HL-60 (cell line): ENCODE measurements around the gene JKAMP.

Experiments used
- CTCF ChIP-seq: IDR thresholded peaks from one replicate; pipeline ENCODE4 v1.5.1; 2011; ENCODE audit warnings: low read length, control low read depth, inconsistent platforms; ENCODE audit not compliant: insufficient read depth
- POLR2AphosphoS5 ChIP-seq: IDR thresholded peaks from 2 replicates; pipeline ENCODE4 v1.6.1; 2012; ENCODE audit warnings: low read depth
- TF ChIP-seq, protein P1 (sequence below): IDR thresholded peaks from 2 replicates; pipeline ENCODE4 v1.6.1; 2012; ENCODE audit warnings: low read depth; ENCODE audit not compliant: insufficient replicate concordance

DNA sequence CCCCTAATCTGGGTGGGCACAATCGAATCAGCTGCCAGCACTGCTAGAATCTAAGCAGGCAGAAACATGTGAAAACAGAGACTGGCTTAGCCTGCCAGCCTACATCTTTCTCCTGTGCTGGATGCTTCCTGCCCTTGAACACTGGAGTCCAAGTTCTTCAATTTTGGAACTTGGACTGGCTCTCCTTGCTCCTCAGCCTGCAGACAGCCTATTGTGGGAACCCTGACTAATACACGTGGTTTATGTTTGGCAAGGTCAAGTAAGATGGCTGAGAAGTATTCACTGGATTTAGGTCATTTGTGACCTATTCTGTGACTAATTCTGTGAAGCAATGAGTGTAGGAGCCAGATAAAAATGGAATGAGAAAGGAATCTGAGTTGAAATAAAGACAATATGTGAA lies 30.2 kb upstream of the JKAMP start:
- TF ChIP-seq CTCF, result no peak
- TF ChIP-seq, protein P1, sequence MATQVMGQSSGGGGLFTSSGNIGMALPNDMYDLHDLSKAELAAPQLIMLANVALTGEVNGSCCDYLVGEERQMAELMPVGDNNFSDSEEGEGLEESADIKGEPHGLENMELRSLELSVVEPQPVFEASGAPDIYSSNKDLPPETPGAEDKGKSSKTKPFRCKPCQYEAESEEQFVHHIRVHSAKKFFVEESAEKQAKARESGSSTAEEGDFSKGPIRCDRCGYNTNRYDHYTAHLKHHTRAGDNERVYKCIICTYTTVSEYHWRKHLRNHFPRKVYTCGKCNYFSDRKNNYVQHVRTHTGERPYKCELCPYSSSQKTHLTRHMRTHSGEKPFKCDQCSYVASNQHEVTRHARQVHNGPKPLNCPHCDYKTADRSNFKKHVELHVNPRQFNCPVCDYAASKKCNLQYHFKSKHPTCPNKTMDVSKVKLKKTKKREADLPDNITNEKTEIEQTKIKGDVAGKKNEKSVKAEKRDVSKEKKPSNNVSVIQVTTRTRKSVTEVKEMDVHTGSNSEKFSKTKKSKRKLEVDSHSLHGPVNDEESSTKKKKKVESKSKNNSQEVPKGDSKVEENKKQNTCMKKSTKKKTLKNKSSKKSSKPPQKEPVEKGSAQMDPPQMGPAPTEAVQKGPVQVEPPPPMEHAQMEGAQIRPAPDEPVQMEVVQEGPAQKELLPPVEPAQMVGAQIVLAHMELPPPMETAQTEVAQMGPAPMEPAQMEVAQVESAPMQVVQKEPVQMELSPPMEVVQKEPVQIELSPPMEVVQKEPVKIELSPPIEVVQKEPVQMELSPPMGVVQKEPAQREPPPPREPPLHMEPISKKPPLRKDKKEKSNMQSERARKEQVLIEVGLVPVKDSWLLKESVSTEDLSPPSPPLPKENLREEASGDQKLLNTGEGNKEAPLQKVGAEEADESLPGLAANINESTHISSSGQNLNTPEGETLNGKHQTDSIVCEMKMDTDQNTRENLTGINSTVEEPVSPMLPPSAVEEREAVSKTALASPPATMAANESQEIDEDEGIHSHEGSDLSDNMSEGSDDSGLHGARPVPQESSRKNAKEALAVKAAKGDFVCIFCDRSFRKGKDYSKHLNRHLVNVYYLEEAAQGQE, result no peak
- TF ChIP-seq POLR2AphosphoS5, result no peak
